Dendritic cell treated with granulocyte-macrophage colony-stimulating factor and Interleukin-4, amounts not matched to agents 40 ng/mL and 50 ng/mL, for 4 days (primary cell): Measurements from ENCODE around the gene NKAPL.

Experiments used
- H3K27ac Mint-ChIP-seq: one replicate; pipeline ENCODE4 v1.8.0; 2022; ENCODE audit warnings: mild to moderate bottlenecking, mixed read lengths
- H3K27me3 Mint-ChIP-seq: one replicate; pipeline ENCODE4 v1.8.0; 2022; ENCODE audit warnings: mild to moderate bottlenecking, mixed read lengths
- H3K36me3 Mint-ChIP-seq: one replicate; pipeline ENCODE4 v1.8.0; 2022; ENCODE audit warnings: low read depth, mixed read lengths
- H3K4me1 Mint-ChIP-seq: one replicate; pipeline ENCODE4 v1.8.0; 2022; ENCODE audit warnings: low read depth, mixed read lengths
- H3K4me3 Mint-ChIP-seq: one replicate; pipeline ENCODE4 v1.8.0; 2022; ENCODE audit warnings: mild to moderate bottlenecking, moderate library complexity, mixed read lengths
- H3K9me3 Mint-ChIP-seq: one replicate; pipeline ENCODE4 v1.8.0; 2022; ENCODE audit warnings: mixed read lengths
- intact Hi-C: fragments of 100-400 bp; cut with micrococcal nuclease; formaldehyde crosslinking; loops from one replicate; pipeline ENCODE4 v1.15.0; 2022

Gene NKAPL

DNA sequence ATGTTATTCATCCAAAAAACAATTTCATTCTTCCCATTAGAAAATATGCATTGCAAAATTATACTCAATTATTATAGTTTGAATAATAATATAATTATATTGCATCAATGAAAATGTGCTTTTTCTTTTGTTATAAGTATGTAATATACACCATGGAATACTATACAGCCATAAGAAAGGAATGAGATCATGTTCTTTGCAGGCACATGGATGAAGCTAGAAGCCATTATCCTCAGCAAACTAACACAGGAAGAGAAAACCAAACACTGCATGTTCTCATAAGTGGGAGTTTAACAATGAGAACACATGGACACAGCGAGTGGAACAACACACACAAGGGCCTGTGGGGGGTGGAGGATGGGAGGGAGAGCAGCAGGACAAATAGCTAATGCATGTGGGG lies 2.1 kb upstream of the NKAPL start:
- peaks cover 11% of the 10 kb centered on the region for H3K27me3 Mint-ChIP-seq
- peaks cover 30% of the 10 kb centered on the region for H3K9me3 Mint-ChIP-seq
- peaks cover 21% of the 10 kb centered on the region for H3K36me3 Mint-ChIP-seq
- H3K27ac Mint-ChIP-seq, result no peak overlapping the region
- no peak overlapping the region for H3K4me3 Mint-ChIP-seq
- peaks cover 14% of the 10 kb centered on the region for H3K4me1 Mint-ChIP-seq
- intact Hi-C loops, result no loop called here

GRCh38 chr6:28263922-28264321 lies 4.8 kb downstream of the NKAPL start:
- Mint-ChIP-seq H3K36me3 (peaks cover 8% of the 10 kb centered on the region), H3K27ac (no peak overlapping the region), H3K9me3 (peaks cover 24% of the 10 kb centered on the region), H3K27me3 (peaks cover 11% of the 10 kb centered on the region), H3K4me3 (no peak overlapping the region), H3K4me1 (peaks cover 2% of the 10 kb centered on the region)
- intact Hi-C loops, result no loop called here

GRCh38 chr6:28264834-28265401 lies 5.8 kb downstream of the NKAPL start:
- no peaks in the 10 kb centered on the region for H3K4me1 Mint-ChIP-seq
- H3K27ac Mint-ChIP-seq, result no peak overlapping the region
- H3K36me3 Mint-ChIP-seq, result no peaks in the 10 kb centered on the region
- intact Hi-C loops, result loop anchor here (5.0 kb wide), 1 partner anchor 72 kb away; the partner anchor contains the start of gene ZSCAN31
- peaks cover 14% of the 10 kb centered on the region for H3K9me3 Mint-ChIP-seq
- no peak overlapping the region for H3K4me3 Mint-ChIP-seq
- peaks cover 5% of the 10 kb centered on the region for H3K27me3 Mint-ChIP-seq

- H3K9me3 Mint-ChIP-seq, result peaks cover under 1% of the 10 kb centered on the region
- H3K36me3 Mint-ChIP-seq, result peaks cover 6% of the 10 kb centered on the region
- no peak overlapping the region for H3K4me3 Mint-ChIP-seq
- H3K27ac Mint-ChIP-seq, result no peak overlapping the region
- H3K27me3 Mint-ChIP-seq, result no peaks in the 10 kb centered on the region
- no peaks in the 10 kb centered on the region for H3K4me1 Mint-ChIP-seq
- intact Hi-C loops, result loop anchor here (2.0 to 5.0 kb wide), 3 partner anchors 14 to 130 kb away; partner anchors contain the start of genes ZKSCAN4 and ZSCAN31
Observed at GRCh38 chr6:28266563-28266961, 7.5 kb downstream of the NKAPL start.

DNA sequence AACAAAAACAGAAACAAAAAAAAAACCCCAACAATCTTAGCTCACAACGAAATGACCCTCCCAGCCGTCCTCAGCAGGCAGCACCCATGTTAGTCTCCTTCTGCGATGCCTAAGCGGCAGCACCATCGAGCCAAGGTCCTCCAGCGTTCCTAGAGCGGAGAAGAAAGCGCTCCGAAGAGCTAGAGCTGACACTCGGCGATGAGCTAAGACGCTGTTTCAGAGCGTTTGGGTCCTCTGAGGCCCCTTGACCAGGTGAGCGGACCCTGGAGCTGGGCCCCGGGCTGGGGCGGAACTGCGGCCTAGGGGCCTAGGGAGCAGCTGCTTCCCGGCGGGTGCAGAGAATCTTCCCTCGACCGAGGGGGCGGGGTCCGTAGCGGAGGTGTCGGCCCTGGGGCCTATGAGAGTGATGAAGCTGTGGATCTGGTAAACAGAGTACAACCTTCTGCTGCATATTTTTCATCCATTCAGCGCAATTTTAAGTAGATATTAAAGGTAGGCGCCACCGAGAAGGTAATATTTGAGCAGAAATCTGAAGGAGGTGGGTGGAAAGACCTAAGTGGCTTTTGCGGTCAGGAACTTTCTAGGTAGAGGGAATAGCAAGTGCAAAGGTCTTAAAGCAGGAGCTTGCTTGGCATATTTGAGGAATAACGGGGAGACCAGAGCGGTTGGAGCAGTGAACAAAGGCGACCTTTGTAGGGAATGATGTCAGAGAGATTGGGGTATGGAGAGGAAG lies 8.0 kb downstream of the NKAPL start, which contains the start of gene ZSCAN26:
Gene ZSCAN26, plus strand, starts transcription at position 182 of the 733 bp plus-strand sequence. CDS start 4,777 bp downstream, outside the sequence.
- Mint-ChIP-seq H3K4me1 (no peaks in the 10 kb centered on the region), H3K4me3 (no peak within 1 kb of the TSS)

DNA sequence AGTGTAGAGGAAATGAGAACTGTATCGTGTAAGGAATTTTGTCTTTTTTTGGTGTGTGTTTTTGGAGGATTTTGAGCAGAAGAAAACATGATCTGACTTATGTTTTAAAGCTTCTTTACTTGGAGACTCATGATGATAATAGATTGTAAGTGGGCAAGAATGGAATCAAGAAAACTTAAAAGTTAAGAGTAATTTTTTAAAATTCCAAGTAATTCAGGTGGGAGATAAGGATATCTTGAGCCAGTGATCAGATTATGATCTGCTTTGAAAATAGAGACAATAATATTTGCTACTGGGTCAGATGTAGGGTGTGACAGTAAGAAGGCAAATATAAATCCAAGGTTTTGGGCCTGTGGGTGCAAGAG lies 8.6 kb downstream of the NKAPL start:
- H3K4me1 Mint-ChIP-seq, result no peaks in the 10 kb centered on the region
- no peaks in the 10 kb centered on the region for H3K9me3 Mint-ChIP-seq
- H3K4me3 Mint-ChIP-seq, result no peak overlapping the region
- H3K27ac Mint-ChIP-seq, result no peak overlapping the region
- H3K27me3 Mint-ChIP-seq, result no peaks in the 10 kb centered on the region
- peaks cover 16% of the 10 kb centered on the region for H3K36me3 Mint-ChIP-seq
- intact Hi-C loops, result loop anchor here (2.0 to 5.0 kb wide), 3 partner anchors 15 to 131 kb away; partner anchors contain the start of genes ZKSCAN4 and ZSCAN31

More for the DNA sequence above, 8.0 kb downstream of the NKAPL start, which contains the start of gene ZSCAN26:
- intact Hi-C loops, result loop anchor here (2.0 to 5.0 kb wide), 3 partner anchors 14 to 130 kb away; partner anchors contain the start of genes ZKSCAN4 and ZSCAN31
- Mint-ChIP-seq H3K27me3 (no peaks in the 10 kb centered on the region), H3K27ac (no peak within 1 kb of the TSS), H3K9me3 (no peaks in the 10 kb centered on the region), H3K36me3 (peaks cover 11% of the 10 kb centered on the region)

- intact Hi-C loops, result loop anchor here (5.0 kb wide), 1 partner anchor 68 kb away; the partner anchor contains the start of gene ZSCAN31
- Mint-ChIP-seq H3K27ac (no peak overlapping the region), H3K9me3 (no peaks in the 10 kb centered on the region), H3K4me3 (no peak overlapping the region), H3K36me3 (peaks cover 31% of the 10 kb centered on the region), H3K27me3 (no peaks in the 10 kb centered on the region), H3K4me1 (peaks cover 14% of the 10 kb centered on the region)
Observed at GRCh38 chr6:28269492-28269891, 10.4 kb downstream of the NKAPL start.

DNA sequence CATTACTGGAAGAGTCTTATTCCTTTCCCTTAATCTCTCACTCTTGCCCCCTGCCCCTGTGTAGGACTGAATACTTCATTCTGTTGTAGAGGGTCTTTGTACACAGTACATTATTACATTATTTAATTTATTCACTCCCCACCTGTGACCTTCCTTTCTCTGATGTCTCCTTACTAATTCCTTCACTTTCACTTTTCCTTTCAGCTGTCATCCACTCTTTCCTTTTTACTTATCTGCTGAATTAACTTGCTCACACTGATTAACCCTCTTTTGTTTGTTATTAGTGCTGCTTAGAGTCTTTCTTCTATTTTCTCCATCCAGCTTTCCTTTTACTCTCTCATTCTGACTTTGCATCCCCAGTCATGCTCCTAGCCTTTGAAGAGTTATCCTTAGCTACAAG lies 15.8 kb downstream of the NKAPL start:
- peaks cover 3% of the 10 kb centered on the region for H3K27me3 Mint-ChIP-seq
- peak overlapping the region; percentile 16 for H3K27ac Mint-ChIP-seq
- H3K9me3 Mint-ChIP-seq, result no peaks in the 10 kb centered on the region
- no peak overlapping the region for H3K4me3 Mint-ChIP-seq
- intact Hi-C loops, result no loop called here
- peaks cover 64% of the 10 kb centered on the region for H3K36me3 Mint-ChIP-seq
- H3K4me1 Mint-ChIP-seq, result peaks cover 20% of the 10 kb centered on the region

DNA sequence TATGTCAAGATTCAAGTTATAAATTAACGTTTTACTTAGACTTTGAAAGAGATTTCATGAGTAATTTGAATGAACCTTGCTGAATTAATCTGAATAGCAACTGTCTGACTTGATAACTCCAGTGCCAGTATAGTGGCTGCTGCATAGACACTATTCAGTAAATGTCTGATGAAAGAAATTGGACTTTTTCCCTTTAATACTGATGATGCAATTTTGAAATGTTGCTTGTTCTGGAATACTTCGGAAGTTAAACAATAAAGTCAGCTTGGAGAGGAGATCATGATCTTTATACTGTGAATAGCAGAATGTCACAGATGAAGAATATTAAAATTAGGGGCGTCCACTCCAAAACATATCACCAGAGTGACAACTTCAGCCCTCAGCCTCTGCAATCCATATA lies 18.6 kb downstream of the NKAPL start:
- Mint-ChIP-seq H3K4me3 (no peak overlapping the region), H3K27me3 (peaks cover 11% of the 10 kb centered on the region), H3K36me3 (peaks cover 48% of the 10 kb centered on the region), H3K4me1 (peaks cover 33% of the 10 kb centered on the region), H3K27ac (no peak overlapping the region), H3K9me3 (peaks cover 3% of the 10 kb centered on the region)
- intact Hi-C loops, result no loop called here

DNA sequence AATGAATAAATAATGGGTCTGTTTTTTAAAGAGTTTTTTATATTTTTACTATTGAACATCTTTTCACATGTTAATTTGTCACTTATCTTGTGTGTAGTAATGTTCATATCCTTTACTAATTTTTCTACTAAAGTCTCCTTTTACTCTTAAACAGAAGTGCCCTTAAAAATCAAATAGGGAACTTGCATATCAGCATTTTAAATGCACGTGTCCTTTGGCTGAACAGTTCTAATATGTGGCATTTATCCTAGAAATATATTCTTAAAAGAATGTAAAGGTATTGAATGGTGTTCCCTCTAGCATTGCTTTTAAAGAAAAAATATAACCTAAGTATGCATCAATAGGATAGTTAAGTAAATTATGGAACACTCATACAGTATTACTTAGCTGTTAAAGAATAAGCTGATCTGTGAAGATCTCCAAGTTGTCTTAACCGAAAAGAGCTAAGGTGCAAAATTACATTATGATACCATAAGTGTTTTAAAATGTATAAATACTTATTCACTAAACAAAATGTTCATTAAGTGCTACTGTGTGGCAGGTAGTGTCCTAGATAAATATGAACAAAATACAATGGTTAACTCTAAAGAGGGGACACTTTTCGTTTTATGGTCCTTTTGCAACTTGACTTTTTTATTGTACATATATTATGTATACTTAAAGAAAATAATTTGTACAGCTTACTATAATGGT lies 21.6 kb downstream of the NKAPL start:
- H3K36me3 Mint-ChIP-seq, result peaks cover 20% of the 10 kb centered on the region
- peak overlapping the region; percentile 85 for H3K4me3 Mint-ChIP-seq
- peaks cover 11% of the 10 kb centered on the region for H3K27me3 Mint-ChIP-seq
- H3K9me3 Mint-ChIP-seq, result peaks cover 7% of the 10 kb centered on the region
- H3K27ac Mint-ChIP-seq, result peak overlapping the region; percentile 60
- H3K4me1 Mint-ChIP-seq, result peaks cover 13% of the 10 kb centered on the region
- intact Hi-C loops, result loop anchor here (5.0 kb wide), 1 partner anchor 67 kb away; the partner anchor contains the start of gene ZKSCAN3

DNA sequence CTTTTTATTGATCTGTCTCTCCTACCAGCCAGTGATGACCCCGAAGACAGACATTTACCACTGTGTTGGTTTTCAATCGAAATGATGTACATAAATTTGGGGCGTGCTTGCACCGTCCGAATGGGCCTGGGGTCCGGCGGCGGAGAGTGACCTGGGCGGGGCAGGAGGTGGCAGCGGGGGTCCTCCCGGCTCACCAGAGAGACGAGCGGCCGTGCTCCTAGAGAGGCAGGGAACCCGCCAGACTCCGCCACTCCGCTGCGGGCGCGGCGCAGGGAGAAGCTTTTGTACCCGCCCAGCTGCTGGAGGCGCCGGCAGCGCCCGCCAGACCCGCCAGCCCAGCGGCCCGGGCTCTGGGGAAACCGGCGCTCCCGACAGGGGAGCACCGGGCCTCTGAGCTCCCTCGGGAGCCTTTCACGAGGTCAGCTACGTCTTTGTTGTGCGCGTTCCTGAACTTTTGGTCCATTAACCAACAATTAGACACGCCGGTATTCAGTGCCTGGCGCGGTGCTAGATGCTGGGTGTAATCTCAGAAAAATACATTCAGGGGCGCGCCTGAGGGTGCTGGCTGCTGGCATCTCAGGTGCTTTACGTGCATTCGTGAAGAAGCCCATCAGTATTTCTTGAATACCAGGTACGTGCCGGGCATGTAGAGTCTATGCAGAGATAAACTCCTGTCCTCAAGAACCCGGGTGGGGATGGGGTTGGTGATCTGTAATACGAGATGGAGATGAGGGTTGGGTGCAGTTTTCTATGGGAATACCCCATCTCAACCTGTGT lies 22.4 kb downstream of the NKAPL start, which contains the start of gene PGBD1:
Gene PGBD1, plus strand, starts transcription at position 285 of the 777 bp plus-strand sequence. CDS start 2,242 bp downstream, outside the sequence.
- Mint-ChIP-seq H3K4me3 (peak within 1 kb of the TSS; percentile 85), H3K9me3 (peaks cover 7% of the 10 kb centered on the region), H3K27ac (peak within 1 kb of the TSS; percentile 60), H3K27me3 (peaks cover 11% of the 10 kb centered on the region), H3K36me3 (peaks cover 13% of the 10 kb centered on the region), H3K4me1 (peaks cover 13% of the 10 kb centered on the region)
- intact Hi-C loops, result loop anchor here (5.0 kb wide), 1 partner anchor 66 kb away; the partner anchor contains the start of gene ZKSCAN3

DNA sequence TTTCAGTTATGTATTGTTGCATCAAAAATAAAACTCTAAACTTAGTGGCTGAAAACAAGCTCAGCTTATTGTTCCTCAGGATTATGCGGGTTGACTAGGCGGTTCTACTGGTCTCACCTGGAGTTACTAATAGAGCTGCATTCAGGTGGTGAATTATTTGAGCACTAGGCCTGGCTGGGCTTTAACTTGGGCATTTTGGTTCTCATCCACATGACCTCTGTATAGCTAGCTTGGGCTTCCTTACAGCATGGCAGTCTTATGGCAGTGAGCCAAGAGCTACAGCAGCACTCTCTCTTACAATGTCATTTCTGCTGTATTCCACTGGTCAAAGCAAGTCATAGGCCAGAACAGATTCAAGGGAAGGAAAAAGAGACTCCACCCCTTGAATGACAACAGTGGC lies 23.8 kb downstream of the NKAPL start:
- peaks cover 9% of the 10 kb centered on the region for H3K36me3 Mint-ChIP-seq
- peaks cover 13% of the 10 kb centered on the region for H3K4me1 Mint-ChIP-seq
- no peak overlapping the region for H3K27ac Mint-ChIP-seq
- H3K4me3 Mint-ChIP-seq, result no peak overlapping the region
- intact Hi-C loops, result loop anchor here (5.0 kb wide), 1 partner anchor 64 kb away; the partner anchor contains the start of gene ZKSCAN3
- H3K27me3 Mint-ChIP-seq, result peaks cover 11% of the 10 kb centered on the region
- peaks cover 7% of the 10 kb centered on the region for H3K9me3 Mint-ChIP-seq

DNA sequence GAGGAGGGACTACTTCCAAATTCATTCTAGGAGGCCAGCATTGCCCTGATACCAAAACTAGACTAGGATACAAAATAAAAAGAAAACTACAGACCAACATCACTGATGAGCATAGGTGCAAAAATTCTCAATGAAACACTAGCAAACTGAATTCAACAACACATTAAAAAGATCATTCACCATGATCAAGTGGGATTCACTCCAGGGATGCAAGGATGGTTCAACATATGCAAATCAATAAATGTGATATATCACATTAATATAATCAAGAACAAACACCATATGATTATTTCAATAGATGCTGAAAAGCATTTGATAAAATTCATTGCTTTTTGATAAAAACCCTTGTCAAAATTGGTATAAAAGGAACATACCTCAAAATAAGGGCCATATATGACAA lies 32.5 kb downstream of the NKAPL start:
- H3K4me1 Mint-ChIP-seq, result no peaks in the 10 kb centered on the region
- H3K36me3 Mint-ChIP-seq, result peaks cover 14% of the 10 kb centered on the region
- intact Hi-C loops, result no loop called here
- H3K9me3 Mint-ChIP-seq, result no peaks in the 10 kb centered on the region
- no peak overlapping the region for H3K27ac Mint-ChIP-seq
- no peak overlapping the region for H3K4me3 Mint-ChIP-seq
- H3K27me3 Mint-ChIP-seq, result no peaks in the 10 kb centered on the region
